VCaP (cell line): Measurements from ENCODE around the gene CHM.
"Not testable (repeated sequence)": the region's sequence is repeated elsewhere in the genome, so short reads cannot be mapped to it uniquely, and the experiment has no call there.

Experiments
- H3K27ac ChIP-seq: fragments of 450-650 bp; 2 replicates; pipeline ENCODE4 v1.5.1; 2017
- CTCF ChIP-seq: fragments of 450-650 bp; conservative IDR thresholded peaks from 2 replicates; pipeline ENCODE4 v1.5.1; 2017; ENCODE audit warnings: mild to moderate bottlenecking, moderate library complexity

The CHM gene

GRCh38 chrX:85922821-85923220 lies 124.5 kb downstream of the CHM start:
- no peak overlapping the region for H3K27ac ChIP-seq
- TF ChIP-seq CTCF: no peak

DNA sequence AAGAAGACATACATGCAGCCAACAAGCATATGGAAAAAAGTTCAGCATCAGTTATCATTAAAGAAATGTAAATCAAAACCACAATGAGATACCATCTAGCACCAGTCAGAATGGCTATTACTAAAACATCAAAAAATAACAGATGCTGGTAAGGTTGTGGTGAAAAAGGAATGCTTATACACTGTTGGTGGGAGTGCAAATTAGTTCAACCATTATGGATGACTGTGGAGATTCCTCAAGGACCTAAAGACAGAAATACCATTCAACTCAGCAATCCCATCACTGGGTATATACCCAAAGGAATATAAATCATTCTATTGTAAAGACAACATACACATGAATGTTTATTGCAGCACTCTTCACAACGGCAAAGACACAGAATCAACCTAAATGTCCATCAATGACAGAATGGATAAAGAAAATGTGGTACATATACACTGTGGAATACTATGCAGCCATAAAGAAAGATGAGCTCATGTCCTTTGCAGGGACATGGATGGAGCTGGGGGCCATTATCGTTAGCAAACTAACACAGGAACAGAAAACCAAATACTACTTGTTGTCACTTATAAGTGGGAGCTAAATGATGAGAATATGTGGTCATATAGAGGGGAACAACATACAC lies 130.6 kb downstream of the CHM start:
- not testable (repeated sequence) for H3K27ac ChIP-seq

DNA sequence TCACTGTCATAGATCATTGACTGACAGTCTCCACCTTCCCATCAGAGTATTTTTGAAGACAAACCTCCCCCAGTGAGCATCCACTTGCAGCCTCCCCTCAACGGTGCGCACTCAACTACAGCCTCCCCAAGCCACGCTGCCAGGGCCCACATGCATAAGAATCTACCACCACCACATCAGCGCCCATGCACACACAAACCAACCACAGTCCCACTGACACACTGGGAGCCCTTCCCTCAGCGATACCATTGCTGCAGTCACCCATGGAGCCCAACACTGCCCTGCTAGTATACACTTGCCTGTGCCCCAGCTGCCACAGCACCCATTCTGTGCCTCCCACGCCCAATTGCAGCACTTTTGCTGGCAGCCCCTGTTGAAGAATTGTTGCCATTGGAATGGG lies 132.9 kb downstream of the CHM start:
- H3K27ac ChIP-seq: no peak overlapping the region
- no peak for TF ChIP-seq CTCF

GRCh38 chrX:85907316-85907715 lies 140.0 kb downstream of the CHM start:
- no peak overlapping the region for H3K27ac ChIP-seq
- TF ChIP-seq CTCF: no peak

DNA sequence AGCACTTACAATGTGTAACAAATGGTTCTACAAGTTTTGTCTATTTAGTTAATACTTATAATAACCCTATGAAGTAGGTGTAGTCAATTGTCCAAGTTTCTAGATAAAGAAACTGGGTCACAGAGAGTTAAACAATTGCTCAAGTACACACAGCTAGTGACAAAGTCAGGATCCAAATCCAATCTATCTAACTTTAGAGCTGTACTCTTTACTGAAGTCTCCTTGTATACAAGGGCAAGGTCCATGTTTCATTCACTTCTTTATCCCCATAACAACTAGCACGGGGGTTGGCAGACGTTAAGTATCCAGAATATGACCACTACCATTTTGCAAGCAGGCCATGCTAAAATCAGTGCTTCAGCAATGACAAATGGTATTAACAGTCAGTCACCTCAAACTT lies 141.0 kb downstream of the CHM start:
- TF ChIP-seq CTCF: no peak

DNA sequence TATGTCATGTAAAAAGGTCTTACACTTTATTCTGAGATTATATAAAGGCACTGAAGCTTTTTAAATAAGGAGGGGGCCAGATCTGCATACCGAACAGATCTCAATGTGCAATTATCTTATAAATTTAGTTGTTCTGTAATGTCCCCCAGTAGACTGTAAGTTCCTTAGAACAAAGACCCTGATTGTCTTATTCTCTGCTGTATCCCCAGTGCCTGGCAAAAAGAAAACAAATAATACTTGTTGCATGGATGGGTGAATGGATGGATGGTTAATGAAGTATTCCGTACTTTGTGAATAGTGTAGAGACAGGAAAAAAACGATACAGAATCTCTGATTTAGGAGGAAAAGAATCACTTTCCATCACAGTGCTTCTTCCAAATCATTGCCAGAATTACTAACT lies 141.5 kb downstream of the CHM start:
- TF ChIP-seq CTCF: no peak
- H3K27ac ChIP-seq: no peak overlapping the region

More for the DNA sequence above, 141.0 kb downstream of the CHM start:
- no peak overlapping the region for H3K27ac ChIP-seq

- no peak for TF ChIP-seq CTCF
- H3K27ac ChIP-seq: no peak overlapping the region
Observed at GRCh38 chrX:85903692-85904471, 143.5 kb downstream of the CHM start.

DNA sequence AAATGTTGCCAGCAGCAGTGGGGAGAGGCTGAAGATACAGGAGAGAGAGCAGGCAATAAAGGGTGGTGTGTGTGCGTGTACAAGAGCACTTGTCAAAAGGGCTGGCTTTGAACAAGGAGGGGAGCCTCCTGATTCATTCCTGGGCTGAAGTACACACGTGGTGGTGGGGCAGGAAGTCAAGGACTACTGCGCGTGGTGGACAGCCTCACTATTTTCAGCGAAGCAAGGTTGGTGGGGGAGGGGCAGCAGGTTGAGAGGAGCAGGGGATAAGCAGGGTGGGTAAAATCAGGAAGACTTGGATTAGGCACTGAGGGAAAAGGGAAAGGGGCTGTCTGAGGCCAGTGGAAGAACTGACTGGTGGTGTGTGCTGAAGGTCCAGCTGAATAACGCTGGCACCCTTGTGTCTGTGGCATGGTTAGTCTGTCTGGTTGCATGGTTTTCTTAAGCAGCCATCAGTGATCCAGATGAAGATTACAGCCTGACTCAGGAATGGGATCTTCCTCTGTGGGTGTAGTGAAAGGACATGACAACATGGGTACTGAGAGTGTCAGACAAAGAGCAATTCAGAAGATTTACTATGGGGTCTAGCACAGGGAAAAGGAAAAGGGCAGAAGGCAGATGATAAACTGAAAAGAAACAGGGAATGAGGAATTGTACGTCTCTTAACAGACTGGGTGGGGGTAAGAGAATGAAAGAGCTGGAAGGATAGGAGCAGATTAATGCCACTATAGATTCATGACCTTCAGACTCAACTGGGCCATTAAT lies 149.8 kb downstream of the CHM start:
- no peak for TF ChIP-seq CTCF
- H3K27ac ChIP-seq: no peak overlapping the region
